B cell (primary cell): Measurements from ENCODE around the gene ZNF335. TPM values are rescaled to one million over a fixed set of nuclear protein-coding genes. Genes with fewer than 3 reads are reported as not detected.

Source experiments
- ATAC-seq: fragments of 200-7000 bp; cut with Tn5 transposase; one replicate; pipeline ENCODE4 v1.10.0; 2021; ENCODE audit warnings: low read depth, mild to moderate bottlenecking, moderate number of reproducible peaks, moderate library complexity
- CTCF ChIA-PET: fragments of 350-600 bp; sonication (Branson Sonifier 250); formaldehyde crosslinking; loops from one replicate; lab custom pipeline; 2021; ENCODE audit warnings: antibody characterized with exemption, inconsistent platforms; lab: Charles Lee
- POLR2A ChIA-PET: fragments of 350-600 bp; sonication (Branson Sonifier 250); formaldehyde crosslinking; loops from one replicate; lab custom pipeline; 2021; ENCODE audit warnings: antibody characterized with exemption; lab: Charles Lee
- DNase-seq: peaks from one replicate; pipeline ENCODE4 v3.0.0; 2013
- H2AFZ ChIP-seq: 2 replicates; pipeline ENCODE4 v1.6.1; 2012; ENCODE audit warnings: mild to moderate bottlenecking, low read depth, low read length; ENCODE audit not compliant: insufficient read depth, poor library complexity, severe bottlenecking
- H3K27ac ChIP-seq, 2 donors: 1 replicate in 1 of 2; 2 replicates in 1 of 2; pipeline ENCODE4 v1.5.1; 2012 to 2013; ENCODE audit warnings: low read length in 2 of 2, mild to moderate bottlenecking in 2 of 2, moderate library complexity in 1 of 2
- H3K27me3 ChIP-seq, 4 experiments: fragments of 200-600 bp in 1 of 4; sonication (generic) in 1 of 4; replicated peaks in 1 of 4; 1 replicate in 2 of 4; 2 replicates in 2 of 4; pipeline versions ENCODE4 v1.6.1 to v1.7.0; 2013 to 2016; ENCODE audit warnings: low read length in 3 of 4, mild to moderate bottlenecking in 2 of 4, mixed read lengths in 1 of 4, moderate library complexity in 1 of 4; ENCODE audit not compliant: insufficient read depth in 4 of 4, control insufficient read depth in 3 of 4; ENCODE audit errors: control extremely low read depth in 1 of 4
- H3K36me3 ChIP-seq, 2 experiments: replicated peaks in 1 of 2; 1 replicate in 1 of 2; 2 replicates in 1 of 2; pipeline versions ENCODE4 v1.6.1 to v1.7.1; 2013; ENCODE audit warnings: low read length in 1 of 2; ENCODE audit not compliant: insufficient read depth in 2 of 2, control insufficient read depth in 1 of 2; ENCODE audit errors: control extremely low read depth in 1 of 2, extremely low read depth in 1 of 2
- H3K4me1 ChIP-seq, 2 donors: fragments of 200-600 bp in 1 of 2; sonication (generic) in 1 of 2; 1 replicate in 1 of 2; 2 replicates in 1 of 2; pipeline versions ENCODE4 v1.5.1 to v1.6.1; 2013 to 2017; ENCODE audit warnings: low read length in 2 of 2; ENCODE audit not compliant: control insufficient read depth in 2 of 2, insufficient read depth in 2 of 2
- H3K4me2 ChIP-seq: replicated peaks from 2 replicates; pipeline ENCODE3; 2012; ENCODE audit warnings: mild to moderate bottlenecking, low read depth, low read length; ENCODE audit not compliant: poor library complexity, severe bottlenecking
- H3K4me3 ChIP-seq, 5 experiments: fragments of 200-600 bp in 1 of 5; sonication (generic) in 1 of 5; 1 replicate in 3 of 5; 2 replicates in 2 of 5; pipeline versions ENCODE4 v1.5.1 to v1.7.0; 2011 to 2016; ENCODE audit warnings: low read length in 4 of 5, mild to moderate bottlenecking in 4 of 5, low read depth in 2 of 5, control low read depth in 1 of 5, moderate library complexity in 1 of 5; ENCODE audit not compliant: insufficient read depth in 1 of 5; ENCODE audit errors: control extremely low read depth in 1 of 5, extremely low read depth in 1 of 5
- H3K79me2 ChIP-seq: fragments of 200-600 bp; sonication (generic); one replicate; pipeline ENCODE4 v1.6.0; 2016; ENCODE audit warnings: low read length; ENCODE audit not compliant: control insufficient read depth, insufficient read depth
- H3K9ac ChIP-seq: fragments of 200-600 bp; sonication (generic); 2 replicates; pipeline ENCODE4 v1.6.1; 2017; ENCODE audit warnings: mild to moderate bottlenecking, low read length, moderate library complexity
- H3K9me3 ChIP-seq, 3 donors: one replicate each; pipeline versions ENCODE4 v1.6.1 to v1.7.1; 2013; ENCODE audit warnings: low read length in 2 of 3; ENCODE audit not compliant: control insufficient read depth in 2 of 3, insufficient read depth in 1 of 3; ENCODE audit errors: control extremely low read depth in 1 of 3
- H4K20me1 ChIP-seq: 2 replicates; pipeline ENCODE4 v1.6.0; 2012; ENCODE audit warnings: mild to moderate bottlenecking, low read length; ENCODE audit not compliant: insufficient read depth, control insufficient read depth, poor library complexity, severe bottlenecking
- H3K27ac Mint-ChIP-seq: one replicate; pipeline ENCODE4 v1.8.0; 2021; ENCODE audit warnings: mixed read lengths
- H3K27me3 Mint-ChIP-seq: one replicate; pipeline ENCODE4 v1.8.0; 2021; ENCODE audit warnings: mixed read lengths
- H3K4me1 Mint-ChIP-seq: one replicate; pipeline ENCODE4 v1.8.0; 2021; ENCODE audit warnings: mixed read lengths
- H3K4me3 Mint-ChIP-seq: one replicate; pipeline ENCODE4 v1.8.0; 2021; ENCODE audit warnings: mixed read lengths
- H3K9me3 Mint-ChIP-seq: one replicate; pipeline ENCODE4 v1.8.0; 2022; ENCODE audit warnings: mixed read lengths; ENCODE audit not compliant: insufficient read depth
- CTCF ChIP-seq: fragments of 200-600 bp; IDR thresholded peaks from one replicate; pipeline ENCODE4 v1.8.0; 2022; ENCODE audit warnings: antibody characterized with exemption, mild to moderate bottlenecking
- EZH2 ChIP-seq: IDR thresholded peaks from 2 replicates; pipeline ENCODE4 v1.6.1; 2012; ENCODE audit warnings: borderline replicate concordance, low read depth, mild to moderate bottlenecking, moderate library complexity, low read length; ENCODE audit not compliant: insufficient read depth, poor library complexity, severe bottlenecking
- WGBS: methylation state at CpG from one replicate; pipeline ENCODE4 v1.1.5; 2013; ENCODE audit warnings: missing lambda C conversion rate; ENCODE audit not compliant: insufficient coverage; 5-methylcytosine and 5-hydroxymethylcytosine counted together
- intact Hi-C: fragments of 100-400 bp; cut with micrococcal nuclease; formaldehyde crosslinking; loops from one replicate; pipeline ENCODE4 v1.10.0; 2022
- polyA plus RNA-seq: library from polyadenylated mRNA; depleted of rRNA; stranded (reverse); fragments of >200 nt; gene quantifications from 2 replicates; pipeline ENCODE4 v1.2.3, GENCODE V29; 2012
- total RNA-seq, 2 donors: library from RNA; stranded (reverse); fragments of 120-200 nt in 1 of 2; gene quantifications; 1 replicate in 1 of 2; 2 replicates in 1 of 2; pipeline versions ENCODE4 v1.2.3 to v1.2.4, GENCODE V29; 2013 to 2022

ZNF335 gene
- total and polyA plus RNA-seq, 2 donors (not counting 1 experiment from before 2014, with no cell fraction given): 62.3 to 62.7 TPM

GRCh38 chr20:46010491-46011391, 38.7 kb upstream of the ZNF335 start:
- Histone ChIP-seq H2AFZ (peak overlapping the region; percentile 48), H3K4me3 (peak overlapping the region; percentile 8 to 41 (median 21)), H3K36me3 (no peaks in the 10 kb centered on the region), H3K27me3 (peaks cover 0 to 59% (median 31%) of the 10 kb centered on the region in 4 experiments), H3K4me1 (peaks cover 79 to 81% of the 10 kb centered on the region in 2 donors), H3K27ac (no peak overlapping the region), H3K79me2 (no peaks in the 10 kb centered on the region), H4K20me1 (no peaks in the 10 kb centered on the region), H3K9me3 (peaks cover 0 to 40% (median 0%) of the 10 kb centered on the region in 3 donors), H3K9ac (peak overlapping the region; percentile 34), H3K4me2 (peak overlapping the region; percentile 68)
- WGBS: 7% methylated on average over 73 of the region's 74 CpGs
- DNase-seq: peak; percentile 76
- TF ChIP-seq EZH2: peak; percentile 48
- TF ChIP-seq CTCF: no peak
- Mint-ChIP-seq H3K27me3 (peaks cover 62% of the 10 kb centered on the region), H3K4me3 (peak overlapping the region; percentile 80), H3K9me3 (no peaks in the 10 kb centered on the region), H3K4me1 (peaks cover 71% of the 10 kb centered on the region), H3K27ac (peak overlapping the region; percentile 50)
- ATAC-seq: no peak
- POLR2A ChIA-PET: no interaction called here
- intact Hi-C loops: no loop called here
- CTCF ChIA-PET: interaction anchor here (4.9 kb wide), 1 partner anchor 40 kb away, joined by 33 read pairs; the partner anchor contains the start of gene ZNF335

GRCh38 chr20:46009816-46010215, 37.8 kb upstream of the ZNF335 start:
- peak overlapping the region in 3 of 5 experiments; percentile 8 to 32 (median 30) for H3K4me3 ChIP-seq
- Mint-ChIP-seq H3K9me3 (no peaks in the 10 kb centered on the region), H3K4me3 (peak overlapping the region; percentile 55), H3K27ac (peak overlapping the region; percentile 39), H3K27me3 (peaks cover 56% of the 10 kb centered on the region), H3K4me1 (peaks cover 78% of the 10 kb centered on the region)
- H3K4me1 ChIP-seq: peaks cover 88 to 90% of the 10 kb centered on the region in 2 donors
- no peaks in the 10 kb centered on the region for H4K20me1 ChIP-seq
- H3K79me2 ChIP-seq: no peaks in the 10 kb centered on the region
- H3K4me2 ChIP-seq: peak overlapping the region; percentile 68
- H3K36me3 ChIP-seq: no peaks in the 10 kb centered on the region
- H3K27ac ChIP-seq: no peak overlapping the region
- ChIA-PET POLR2A (no interaction called here), CTCF (no interaction called here)
- peak; percentile 33 for DNase-seq
- H3K9ac ChIP-seq: no peak overlapping the region
- 42% methylated on average over 18 of the region's 20 CpGs for WGBS
- H3K27me3 ChIP-seq: peaks cover 0 to 59% (median 31%) of the 10 kb centered on the region in 4 experiments
- TF ChIP-seq CTCF (no peak), EZH2 (no peak)
- ATAC-seq: no peak
- peaks cover 0 to 40% (median 0%) of the 10 kb centered on the region in 3 donors for H3K9me3 ChIP-seq
- intact Hi-C loops: no loop called here
- no peak overlapping the region for H2AFZ ChIP-seq
